Hindlimb muscle (tissue), 1 donor: ENCODE results near the gene CCM2. TPM values are rescaled to one million over a fixed set of nuclear protein-coding genes. Genes with fewer than 3 reads are reported as not detected.
"Not testable (repeated sequence)": the region's sequence is repeated elsewhere in the genome, so short reads cannot be mapped to it uniquely, and the experiment has no call there.

Experiments used
- DNase-seq: peaks from one replicate; pipeline ENCODE4 v3.0.0-alpha.2; 2013
- polyA plus RNA-seq: library from polyadenylated mRNA; unstranded; fragments of 120-200 nt; gene quantifications from one replicate; pipeline ENCODE4 v1.2.1, GENCODE V29; 2013; ENCODE audit not compliant: insufficient read length

CCM2 gene
- polyA plus RNA-seq, 1 donor, result 41.4 TPM

GRCh38 chr7:45001826-45002225 is 1.8 kb downstream of the CCM2 start:
- no peak for DNase-seq

- no peak for DNase-seq
These were observed 3.8 kb downstream of the CCM2 start for GRCh38 chr7:45003789-45004188.

GRCh38 chr7:45007106-45007505 is 7.1 kb downstream of the CCM2 start:
- DNase-seq, result no peak

GRCh38 chr7:45007571-45008328 is 7.7 kb downstream of the CCM2 start:
- DNase-seq, result no peak

- DNase-seq, result no peak
These were observed 13.5 kb downstream of the CCM2 start for GRCh38 chr7:45013465-45013967.

- no peak for DNase-seq
These were observed 15.3 kb downstream of the CCM2 start for GRCh38 chr7:45015313-45015712.

GRCh38 chr7:45017253-45017652 is 17.3 kb downstream of the CCM2 start:
- DNase-seq, result no peak

GRCh38 chr7:45020915-45021314 is 20.9 kb downstream of the CCM2 start:
- DNase-seq, result no peak

- no peak for DNase-seq
These were observed 21.7 kb downstream of the CCM2 start for GRCh38 chr7:45021604-45022296.

- DNase-seq, result no peak
These were observed 24.2 kb downstream of the CCM2 start for GRCh38 chr7:45024126-45024744.

GRCh38 chr7:45025473-45025872 is 25.5 kb downstream of the CCM2 start:
- not testable (repeated sequence) for DNase-seq

GRCh38 chr7:45026013-45026412 is 26.0 kb downstream of the CCM2 start:
- DNase-seq, result no peak

GRCh38 chr7:45026984-45027773 is 27.2 kb downstream of the CCM2 start:
- DNase-seq, result no peak

GRCh38 chr7:45027774-45028114 is 27.7 kb downstream of the CCM2 start:
- DNase-seq, result no peak

GRCh38 chr7:45028138-45028919 is 28.3 kb downstream of the CCM2 start:
- DNase-seq, result no peak

- no peak for DNase-seq
These were observed 28.9 kb downstream of the CCM2 start for GRCh38 chr7:45028920-45029344.

- no peak for DNase-seq
These were observed 31.8 kb downstream of the CCM2 start for GRCh38 chr7:45031829-45032228.

- DNase-seq, result no peak
These were observed 32.4 kb downstream of the CCM2 start for GRCh38 chr7:45032421-45032820.

GRCh38 chr7:45033261-45033930 is 33.4 kb downstream of the CCM2 start:
- DNase-seq, result no peak

GRCh38 chr7:45033931-45034290 is 33.9 kb downstream of the CCM2 start:
- no peak for DNase-seq

- DNase-seq, result not testable (repeated sequence)
These were observed 34.7 kb downstream of the CCM2 start for GRCh38 chr7:45034710-45035109.
